ENCODE data around the gene CCNY.

- TF ChIP-seq CTCF (IDR thresholded peaks at IDR 0.05) = no peak
- TF ChIP-seq RFX5 (IDR thresholded peaks at IDR 0.05) = no peak
- TF ChIP-seq REST (IDR thresholded peaks at IDR 0.05) = no peak
These were observed 13.1 kb downstream of the CCNY start for GRCh38 chr10:35349389-35349915.
